DND-41 (cell line): ENCODE data around the gene CD96.

ENCODE experiments used
- EZH2 ChIP-seq: IDR thresholded peaks from 3 replicates; pipeline ENCODE4 v1.6.1; 2012; ENCODE audit warnings: borderline replicate concordance, low read depth, mild to moderate bottlenecking, moderate library complexity, low read length, inconsistent platforms; ENCODE audit not compliant: severe bottlenecking
- TF ChIP-seq, protein P1 (sequence below): IDR thresholded peaks from 2 replicates; pipeline ENCODE4 v1.5.1; 2012; ENCODE audit warnings: borderline replicate concordance, low read length, moderate library complexity, mild to moderate bottlenecking; ENCODE audit not compliant: poor library complexity, severe bottlenecking; ENCODE audit errors: extremely low read depth

- TF ChIP-seq, protein P1, sequence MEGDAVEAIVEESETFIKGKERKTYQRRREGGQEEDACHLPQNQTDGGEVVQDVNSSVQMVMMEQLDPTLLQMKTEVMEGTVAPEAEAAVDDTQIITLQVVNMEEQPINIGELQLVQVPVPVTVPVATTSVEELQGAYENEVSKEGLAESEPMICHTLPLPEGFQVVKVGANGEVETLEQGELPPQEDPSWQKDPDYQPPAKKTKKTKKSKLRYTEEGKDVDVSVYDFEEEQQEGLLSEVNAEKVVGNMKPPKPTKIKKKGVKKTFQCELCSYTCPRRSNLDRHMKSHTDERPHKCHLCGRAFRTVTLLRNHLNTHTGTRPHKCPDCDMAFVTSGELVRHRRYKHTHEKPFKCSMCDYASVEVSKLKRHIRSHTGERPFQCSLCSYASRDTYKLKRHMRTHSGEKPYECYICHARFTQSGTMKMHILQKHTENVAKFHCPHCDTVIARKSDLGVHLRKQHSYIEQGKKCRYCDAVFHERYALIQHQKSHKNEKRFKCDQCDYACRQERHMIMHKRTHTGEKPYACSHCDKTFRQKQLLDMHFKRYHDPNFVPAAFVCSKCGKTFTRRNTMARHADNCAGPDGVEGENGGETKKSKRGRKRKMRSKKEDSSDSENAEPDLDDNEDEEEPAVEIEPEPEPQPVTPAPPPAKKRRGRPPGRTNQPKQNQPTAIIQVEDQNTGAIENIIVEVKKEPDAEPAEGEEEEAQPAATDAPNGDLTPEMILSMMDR, result no peak
- TF ChIP-seq EZH2, result no peak
Observed at GRCh38 chr3:111662907-111663306, 120.9 kb downstream of the CD96 start.
